IPS-18c (cell line): ENCODE data around the gene NUP133.
"Not testable (repeated sequence)": the region's sequence is repeated elsewhere in the genome, so short reads cannot be mapped to it uniquely, and the experiment has no call there.

Source experiments
- H3K4me3 ChIP-seq: 2 replicates; pipeline ENCODE4 v1.7.0; 2013; ENCODE audit warnings: low read depth, mild to moderate bottlenecking, low read length, moderate library complexity; ENCODE audit not compliant: insufficient read depth
- H3K9me3 ChIP-seq: one replicate; pipeline ENCODE4 v1.6.1; 2013; ENCODE audit warnings: mild to moderate bottlenecking, low read length, moderate library complexity; ENCODE audit not compliant: control insufficient read depth, insufficient read depth

The NUP133 gene

DNA sequence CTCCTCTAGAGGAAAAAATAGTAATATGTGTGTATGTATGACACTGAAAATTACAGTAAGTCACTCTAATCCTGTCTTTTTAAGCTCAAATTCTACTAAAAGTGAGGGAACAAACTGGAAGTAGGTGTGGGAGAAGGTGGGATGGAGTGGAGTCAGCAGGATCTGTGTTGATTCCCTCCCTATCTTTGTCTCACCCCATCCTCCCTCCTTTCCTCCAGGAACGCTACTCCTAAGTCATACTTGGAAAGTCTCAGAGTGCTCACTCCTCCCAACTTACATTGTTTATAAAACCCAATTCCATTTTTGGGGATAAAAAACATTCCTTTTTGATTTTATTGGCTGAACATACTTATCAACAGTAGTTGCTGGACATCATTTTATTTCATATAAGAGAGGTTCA is 14.9 kb upstream of the NUP133 start:
- Histone ChIP-seq H3K4me3 (no peak overlapping the region), H3K9me3 (peaks cover 6% of the 10 kb centered on the region)

DNA sequence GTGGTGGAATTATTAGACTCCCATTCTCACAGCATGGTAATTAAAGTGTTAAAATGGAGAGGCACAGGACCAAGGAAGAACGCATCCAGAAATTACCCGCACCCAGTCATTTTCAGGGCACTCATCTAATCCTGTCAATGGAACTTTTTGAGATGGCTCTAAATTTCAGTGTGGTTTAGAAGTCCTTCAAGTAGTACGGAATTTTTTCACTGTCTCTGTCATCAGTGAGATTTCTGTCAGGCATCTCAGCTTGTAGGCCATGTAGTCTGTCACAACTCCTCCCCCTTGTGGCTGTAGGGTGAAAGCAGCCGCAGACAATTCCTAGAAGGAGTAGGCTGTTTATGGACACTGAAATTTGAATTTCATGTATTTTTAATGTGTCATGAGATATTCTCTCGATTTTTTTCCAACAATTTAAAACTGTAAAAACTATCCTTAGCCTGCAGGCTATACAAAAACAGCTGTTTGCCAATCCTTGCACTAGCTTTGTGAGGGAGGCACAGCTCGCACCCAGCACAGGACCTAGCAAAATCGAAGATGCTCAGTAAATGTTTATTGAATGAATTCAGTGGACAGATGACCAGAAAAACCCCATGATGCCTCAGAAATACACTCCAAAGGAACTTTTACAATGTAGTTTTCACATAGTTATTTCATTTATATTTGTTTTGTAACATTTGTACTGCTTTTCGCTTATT is 6.6 kb upstream of the NUP133 start:
- H3K9me3 ChIP-seq: no peaks in the 10 kb centered on the region
- H3K4me3 ChIP-seq: no peak overlapping the region

DNA sequence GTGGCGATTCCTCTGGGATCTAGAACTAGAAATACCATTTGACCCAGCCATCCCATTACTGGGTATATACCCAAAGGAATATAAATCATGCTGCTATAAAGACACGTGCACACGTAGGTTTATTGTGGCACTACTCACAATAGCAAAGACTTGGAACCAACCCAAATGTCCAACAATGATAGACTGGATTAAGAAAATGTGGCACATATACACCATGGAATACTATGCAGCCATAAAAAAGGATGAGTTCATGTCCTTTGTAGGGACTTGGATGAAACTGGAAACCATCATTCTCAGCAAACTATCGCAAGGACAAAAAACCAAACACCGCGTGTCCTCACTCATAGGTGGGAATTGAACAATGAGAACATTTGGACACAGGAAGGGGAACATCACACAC is 3.5 kb upstream of the NUP133 start:
- H3K9me3 ChIP-seq, H3K4me3 ChIP-seq: not testable (repeated sequence)

DNA sequence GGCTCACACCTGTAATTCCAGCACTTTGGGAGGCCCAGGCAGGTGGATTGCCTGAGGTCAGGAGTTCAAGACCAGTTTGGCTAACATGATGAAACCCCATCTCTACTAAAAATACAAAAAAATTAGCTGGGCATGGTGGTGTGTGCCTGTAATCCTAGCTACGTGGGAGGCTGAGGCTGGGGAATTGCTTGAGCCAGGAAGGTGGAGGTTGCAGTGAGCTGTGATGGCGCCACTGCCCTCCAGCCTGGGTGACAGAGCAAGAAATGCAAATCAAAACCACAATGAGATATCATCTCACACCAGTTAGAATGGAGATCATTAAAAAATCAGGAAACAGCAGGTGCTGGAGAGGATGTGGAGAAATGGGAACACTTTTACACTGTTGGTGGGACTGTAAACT is 3.1 kb upstream of the NUP133 start:
- not testable (repeated sequence) for H3K9me3 ChIP-seq, H3K4me3 ChIP-seq

DNA sequence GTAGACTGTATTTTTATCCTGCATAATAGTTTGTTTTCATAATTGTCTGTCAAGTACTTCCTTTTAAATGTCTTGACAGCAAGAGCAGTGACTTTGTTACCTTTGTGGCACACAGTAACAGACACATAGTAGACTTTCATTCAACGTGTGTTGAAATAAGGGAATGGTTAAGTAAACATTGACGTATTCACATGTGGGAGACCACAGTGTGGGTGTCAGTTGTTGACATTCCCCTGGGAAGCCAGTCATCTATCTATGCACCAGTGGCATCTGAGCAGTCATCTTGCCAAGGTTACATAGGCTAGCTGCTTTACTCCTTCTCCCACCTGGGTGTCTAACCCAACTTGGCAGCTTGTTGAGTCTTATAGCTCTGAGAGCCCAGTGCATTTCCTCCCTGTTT is 1.4 kb upstream of the NUP133 start:
- H3K4me3 ChIP-seq: no peak overlapping the region; the same call in 1 of the 2 replicates
- H3K9me3 ChIP-seq: no peaks in the 10 kb centered on the region

DNA sequence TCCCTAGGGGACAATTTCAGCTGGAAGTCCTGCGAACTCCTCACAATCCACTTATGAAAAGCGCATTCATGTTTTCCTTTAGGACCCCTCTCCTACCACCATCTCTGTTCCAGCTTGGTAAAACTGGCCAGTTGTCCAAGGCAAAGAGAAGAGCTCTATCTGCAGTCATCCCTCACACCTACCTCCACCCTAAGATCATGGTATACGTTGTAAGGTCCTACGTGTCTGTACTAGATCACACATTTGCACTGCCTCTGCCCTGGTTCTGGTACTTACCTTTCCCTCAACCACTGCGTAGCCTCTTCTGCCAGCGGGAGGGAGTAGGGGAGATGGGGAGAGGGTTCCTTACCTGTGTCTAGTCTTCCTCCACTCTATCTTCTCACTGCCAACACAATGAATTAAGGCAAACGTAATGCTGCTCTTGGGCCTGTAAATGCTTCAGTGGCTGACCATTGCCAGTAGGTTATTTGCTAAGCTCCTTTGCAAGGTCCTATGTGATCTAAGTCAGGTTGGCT is 739 bp upstream of the NUP133 start:
- Histone ChIP-seq H3K4me3 (peak overlapping the region; percentile 80), H3K9me3 (no peaks in the 10 kb centered on the region)

DNA sequence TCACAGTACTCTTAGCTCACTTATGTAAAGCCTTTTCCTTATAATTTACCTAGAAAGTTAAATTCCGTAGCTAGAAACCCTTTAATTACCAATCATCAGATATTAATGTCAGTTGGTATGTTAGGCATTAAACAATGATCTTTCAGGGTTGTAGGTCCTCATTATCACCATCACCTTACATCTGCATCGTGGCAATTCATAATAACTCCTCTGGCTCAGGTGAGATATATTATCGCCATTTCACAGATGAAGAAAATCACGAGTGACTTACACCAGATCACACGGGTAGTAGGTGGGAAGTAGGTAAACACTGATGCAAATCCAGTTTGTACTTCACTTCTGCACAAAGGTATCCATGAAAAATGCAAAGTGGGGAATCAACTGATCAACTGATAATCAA is 639 bp downstream of the NUP133 start:
- H3K4me3 ChIP-seq: peak overlapping the region; percentile 80
- H3K9me3 ChIP-seq: no peaks in the 10 kb centered on the region

DNA sequence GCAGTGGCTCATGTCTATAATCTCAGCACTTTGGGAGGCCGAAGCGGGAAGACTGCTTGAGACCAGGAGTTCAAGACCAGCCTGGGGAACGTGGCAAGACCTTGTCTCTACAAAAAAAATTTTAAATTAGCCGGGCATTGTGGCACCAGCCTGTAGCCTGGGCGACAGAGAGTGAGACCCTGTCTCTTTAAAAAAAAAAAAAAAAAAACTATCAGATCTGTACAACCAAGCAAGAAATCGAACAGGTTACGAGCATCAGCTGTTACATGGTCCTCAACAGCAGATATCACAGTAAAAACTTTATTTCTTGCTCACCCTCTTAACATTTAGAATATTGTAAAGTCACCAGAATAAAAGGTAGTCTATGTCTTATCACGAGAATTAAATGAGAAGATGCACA is 1.5 kb downstream of the NUP133 start:
- Histone ChIP-seq H3K4me3 (no peak overlapping the region), H3K9me3 (no peaks in the 10 kb centered on the region)

DNA sequence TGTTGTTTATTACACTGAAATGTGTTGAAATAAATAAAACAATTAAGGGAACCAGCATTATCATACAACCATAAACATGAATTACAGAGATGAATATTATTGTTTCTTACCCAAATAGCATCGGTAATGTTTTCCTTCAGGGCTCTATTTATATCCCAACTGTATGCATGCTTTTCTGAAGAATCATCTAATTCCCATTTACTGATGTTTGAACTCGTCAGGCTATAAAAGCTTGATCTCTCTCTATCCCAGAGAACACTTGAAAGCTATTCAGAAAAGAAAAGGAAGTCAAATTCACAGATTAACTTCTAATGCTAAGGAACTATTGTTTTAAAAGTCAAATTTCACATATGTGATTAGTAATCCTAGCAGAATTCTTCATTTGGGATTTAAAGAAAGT is 12.4 kb downstream of the NUP133 start:
- H3K9me3 ChIP-seq: no peaks in the 10 kb centered on the region

DNA sequence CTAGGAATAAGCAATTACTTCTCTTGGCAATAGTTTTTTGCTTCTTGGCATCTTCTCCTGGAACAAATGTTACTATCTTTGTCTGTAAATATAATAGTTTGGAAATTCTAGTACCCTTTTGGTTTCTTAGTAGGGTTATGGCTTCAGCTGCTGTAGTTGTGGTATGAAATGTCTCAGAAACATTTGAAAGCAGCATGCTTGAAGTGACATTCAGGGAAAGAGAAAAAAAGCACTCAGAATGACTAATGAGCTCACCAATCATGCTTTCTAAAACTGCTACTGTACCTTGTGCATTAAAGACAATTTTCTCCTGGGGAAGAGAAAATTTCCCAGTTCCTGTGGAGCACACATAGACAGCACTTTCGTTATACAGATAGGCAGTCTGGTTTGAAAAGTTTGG is 21.0 kb downstream of the NUP133 start:
- Histone ChIP-seq H3K9me3 (no peaks in the 10 kb centered on the region), H3K4me3 (no peak overlapping the region)

More for the DNA sequence above, 12.4 kb downstream of the NUP133 start:
- H3K4me3 ChIP-seq: no peak overlapping the region

DNA sequence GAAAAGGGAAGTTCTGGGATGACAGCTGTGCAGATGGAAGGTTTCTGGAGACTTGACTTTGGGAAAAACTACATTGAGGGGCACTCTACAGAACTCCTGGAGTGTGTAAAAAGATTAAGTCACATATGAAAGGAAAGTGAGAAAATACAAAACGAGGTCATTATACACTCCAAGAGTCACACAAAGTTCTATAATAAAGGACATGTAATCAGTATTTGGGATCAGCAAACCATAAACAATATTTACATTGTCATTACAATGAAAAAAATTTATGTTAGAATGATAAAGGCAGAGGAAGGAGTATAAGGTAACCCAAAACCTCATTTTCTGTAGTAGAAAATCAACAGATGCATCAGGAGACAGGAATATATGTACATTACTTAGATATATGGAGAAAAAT is 22.8 kb downstream of the NUP133 start:
- H3K4me3 ChIP-seq: no peak overlapping the region
- H3K9me3 ChIP-seq: no peaks in the 10 kb centered on the region

DNA sequence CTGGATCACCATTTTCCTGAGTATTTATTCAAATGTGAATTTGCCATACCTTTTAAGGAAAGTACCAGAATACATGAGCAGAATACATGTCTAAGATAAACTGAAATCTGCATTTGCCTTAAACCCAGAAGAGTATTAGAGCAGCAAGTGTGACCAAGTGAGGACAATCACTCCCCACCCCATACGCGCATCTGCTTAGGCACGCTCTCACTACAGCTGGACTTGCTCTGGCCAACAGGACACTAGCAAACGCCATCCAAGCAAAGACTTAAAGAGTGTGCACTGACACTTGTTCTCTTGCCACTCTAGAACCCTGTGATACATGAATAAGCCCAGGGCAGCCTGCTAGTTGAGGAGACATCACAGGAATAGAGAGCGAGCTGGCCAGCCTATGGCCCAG is 25.6 kb downstream of the NUP133 start:
- no peak overlapping the region for H3K4me3 ChIP-seq

DNA sequence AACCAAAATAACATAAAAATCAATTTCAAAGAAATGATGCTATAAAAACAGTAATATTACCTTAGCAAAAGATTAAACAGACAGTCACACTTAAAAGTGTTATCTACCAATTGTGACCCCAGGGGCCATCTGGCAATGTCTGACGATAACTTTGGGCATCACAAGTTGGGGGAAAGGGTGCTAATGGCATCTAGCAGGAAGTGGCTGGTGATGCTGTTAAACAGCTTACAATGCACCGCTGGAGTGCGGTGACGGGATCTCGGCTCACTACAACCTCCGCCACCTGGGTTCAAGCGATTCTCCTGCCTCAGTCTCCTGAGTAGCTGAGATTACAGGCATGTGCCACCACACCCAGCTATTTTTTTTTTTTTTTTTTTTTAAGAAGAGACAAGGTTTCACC is 27.6 kb downstream of the NUP133 start:
- H3K9me3 ChIP-seq: no peaks in the 10 kb centered on the region
- H3K4me3 ChIP-seq: no peak overlapping the region

More for the DNA sequence above, 25.6 kb downstream of the NUP133 start:
- H3K9me3 ChIP-seq: no peaks in the 10 kb centered on the region

DNA sequence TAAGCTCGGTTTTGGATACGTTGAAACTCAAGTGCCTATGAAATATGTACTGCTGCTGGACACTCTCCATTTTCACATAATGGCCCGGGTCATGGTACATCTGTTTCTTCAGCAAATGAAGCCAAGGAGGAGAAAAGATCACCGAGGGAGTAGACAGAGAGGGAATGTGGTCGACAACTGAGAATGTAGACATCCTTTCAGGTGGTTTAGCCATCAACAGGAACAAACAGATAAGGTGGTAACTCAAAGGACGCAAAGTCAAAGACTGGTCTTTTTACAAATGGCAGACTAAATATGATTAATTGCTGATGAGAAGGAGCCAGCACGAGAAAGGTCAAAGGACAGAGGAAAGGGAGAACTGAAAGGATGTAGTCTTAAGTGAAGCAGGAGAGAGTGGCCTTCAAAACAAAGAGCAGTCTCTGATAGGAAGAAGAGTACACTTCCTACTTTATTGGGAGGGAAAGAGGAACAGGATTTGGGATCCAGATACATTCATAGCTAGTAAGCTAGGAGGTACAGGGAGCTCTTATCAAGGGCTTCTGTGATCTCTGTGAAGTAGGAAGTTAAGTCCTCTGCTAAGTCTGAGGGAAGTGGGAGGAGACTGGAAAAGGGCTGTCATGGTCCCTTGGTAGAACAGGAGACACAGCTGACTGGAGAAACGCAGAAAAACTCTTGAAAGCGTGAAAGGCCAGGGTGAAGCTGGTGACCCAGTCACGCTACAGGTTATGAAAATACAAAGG is 28.3 kb downstream of the NUP133 start:
- H3K4me3 ChIP-seq: no peak overlapping the region

DNA sequence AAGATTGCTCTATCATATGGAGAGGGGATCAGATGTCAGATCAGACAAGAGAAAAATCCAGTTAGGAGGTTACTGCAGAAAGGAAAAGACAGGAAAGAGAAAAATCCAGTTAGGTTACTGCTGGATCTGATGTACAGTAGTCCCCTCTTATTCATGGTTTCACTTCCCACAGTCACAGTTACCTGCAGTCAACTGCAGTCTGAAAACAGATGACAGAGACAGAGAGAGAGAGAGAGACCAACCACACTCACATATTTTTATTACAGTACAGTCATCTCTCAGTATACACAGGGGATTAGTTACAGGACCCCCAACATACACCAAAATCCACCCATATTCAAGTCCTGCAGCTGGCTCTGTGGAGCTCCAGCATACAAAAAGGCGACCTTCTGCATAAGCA is 29.3 kb downstream of the NUP133 start:
- Histone ChIP-seq H3K9me3 (no peaks in the 10 kb centered on the region), H3K4me3 (no peak overlapping the region)

More for the DNA sequence above, 28.3 kb downstream of the NUP133 start:
- H3K9me3 ChIP-seq: no peaks in the 10 kb centered on the region

DNA sequence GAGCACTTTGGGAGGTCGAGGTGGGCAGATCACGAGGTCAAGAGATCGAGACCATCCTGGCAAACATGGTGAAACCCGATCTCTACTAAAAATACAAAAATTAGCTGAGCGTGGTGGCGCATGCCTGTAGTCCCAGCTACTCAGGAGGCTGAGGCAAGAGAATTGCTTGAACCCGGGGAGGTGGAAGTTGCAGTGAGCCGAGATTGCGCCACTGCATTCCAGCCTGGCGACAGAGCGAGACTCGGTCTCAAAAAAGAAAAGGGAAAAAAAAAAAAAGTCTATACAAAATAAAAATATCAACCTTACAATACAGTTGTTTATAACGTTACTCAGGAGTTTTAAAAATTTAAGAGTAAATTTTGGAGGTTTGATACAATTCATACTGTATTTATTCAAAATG is 32.3 kb downstream of the NUP133 start:
- not testable (repeated sequence) for H3K9me3 ChIP-seq

DNA sequence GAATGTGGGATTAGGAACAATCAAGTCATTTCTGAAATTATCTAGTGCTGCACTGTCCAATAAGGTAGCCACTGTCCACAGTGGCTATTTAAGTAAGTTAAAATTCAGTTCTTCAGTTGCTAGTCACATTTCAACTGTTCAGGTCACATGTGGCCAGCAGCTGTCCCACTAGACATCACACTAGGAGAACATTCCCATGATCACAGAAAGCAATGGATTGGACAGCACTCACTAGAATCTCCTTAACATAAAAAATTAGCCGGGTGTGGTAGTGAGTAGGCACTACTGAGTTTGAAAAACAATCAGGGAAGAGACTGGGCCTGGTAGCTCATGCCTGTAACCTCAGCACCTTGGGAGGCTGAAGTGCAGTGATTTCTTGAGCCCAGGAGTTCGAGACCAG is 33.6 kb downstream of the NUP133 start:
- no peak overlapping the region for H3K4me3 ChIP-seq
- no peaks in the 10 kb centered on the region for H3K9me3 ChIP-seq

More for the DNA sequence above, 32.3 kb downstream of the NUP133 start:
- not testable (repeated sequence) for H3K4me3 ChIP-seq

DNA sequence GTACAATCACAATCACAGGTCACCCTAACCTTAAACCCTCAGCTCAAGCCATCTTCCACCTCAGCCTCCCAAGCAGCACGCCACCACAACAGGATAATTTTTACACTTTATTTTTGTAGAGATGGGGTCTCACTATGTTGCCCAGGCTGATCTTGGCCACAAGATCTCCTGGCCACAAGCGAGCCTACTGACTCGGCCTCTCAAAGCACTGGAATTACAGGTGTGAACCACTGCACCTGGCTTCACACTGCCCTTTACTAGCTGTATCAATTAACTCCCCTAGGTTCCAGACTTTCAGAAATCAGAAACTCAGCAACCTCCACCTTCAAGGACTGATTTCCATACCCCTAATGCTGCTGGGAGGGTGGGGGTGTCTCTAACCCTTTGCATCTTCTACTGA is 37.0 kb downstream of the NUP133 start:
- H3K4me3 ChIP-seq: no peak overlapping the region
- H3K9me3 ChIP-seq: no peaks in the 10 kb centered on the region
